Activated CD8-positive, alpha-beta memory T cell treated with anti-CD3 and anti-CD28 coated beads, Interleukin-2, amount 50 U/mL, for 1 hour (primary cell): ENCODE data around the gene CMIP.
"Not testable (repeated sequence)": the region's sequence is repeated elsewhere in the genome, so short reads cannot be mapped to it uniquely, and the experiment has no call there.

Experiments used
- DNase-seq: peaks from one replicate; pipeline ENCODE4 v3.0.0-alpha.2; 2020; ENCODE audit errors: extremely low read depth

Gene CMIP

GRCh38 chr16:81684901-81685300 is 240.3 kb downstream of the CMIP start:
- DNase-seq, result no peak

GRCh38 chr16:81686391-81687130 is 242.0 kb downstream of the CMIP start:
- DNase-seq, result no peak

GRCh38 chr16:81687131-81687456 is 242.5 kb downstream of the CMIP start:
- DNase-seq, result no peak

GRCh38 chr16:81688182-81688581 is 243.6 kb downstream of the CMIP start:
- DNase-seq, result no peak

- not testable (repeated sequence) for DNase-seq
Measured at GRCh38 chr16:81688839-81689238, 244.2 kb downstream of the CMIP start.

- no peak for DNase-seq
Measured at GRCh38 chr16:81692021-81692420, 247.4 kb downstream of the CMIP start.

- no peak for DNase-seq
Measured at GRCh38 chr16:81692571-81692970, 248.0 kb downstream of the CMIP start.

GRCh38 chr16:81693041-81693743 is 248.6 kb downstream of the CMIP start:
- DNase-seq, result no peak

GRCh38 chr16:81693744-81694303 is 249.2 kb downstream of the CMIP start:
- DNase-seq, result no peak

GRCh38 chr16:81694494-81695280 is 250.1 kb downstream of the CMIP start:
- no peak for DNase-seq

- no peak for DNase-seq
Measured at GRCh38 chr16:81695321-81696165, 250.9 kb downstream of the CMIP start.

GRCh38 chr16:81696166-81696960 is 251.8 kb downstream of the CMIP start:
- DNase-seq, result no peak

- DNase-seq, result no peak
Measured at GRCh38 chr16:81696961-81697615, 252.5 kb downstream of the CMIP start.

GRCh38 chr16:81697616-81698309 is 253.2 kb downstream of the CMIP start:
- no peak for DNase-seq

- no peak for DNase-seq
Measured at GRCh38 chr16:81698310-81698641, 253.7 kb downstream of the CMIP start.

GRCh38 chr16:81699596-81699995 is 255.0 kb downstream of the CMIP start:
- DNase-seq, result no peak

- DNase-seq, result no peak
Measured at GRCh38 chr16:81700071-81700779, 255.6 kb downstream of the CMIP start.

- DNase-seq, result no peak
Measured at GRCh38 chr16:81700780-81701165, 256.2 kb downstream of the CMIP start.
